Measurements from ENCODE around the gene MUC4.

GRCh38 chr3:195769551-195769950, 42.2 kb downstream of the MUC4 start:
- TF ChIP-seq CTCF (IDR thresholded peaks at IDR 0.05) (no peak), TCF7L2 (IDR thresholded peaks at IDR 0.05; ENCODE audit: low read depth, low read length) (no peak), SIN3A (IDR thresholded peaks at IDR 0.05; ENCODE audit: borderline replicate concordance, insufficient read depth, low read depth, low read length) (no peak), POLR2AphosphoS5 (IDR thresholded peaks at IDR 0.05; ENCODE audit: low read depth, low read length) (no peak)
